Gastroesophageal sphincter (tissue), 4 donors: ENCODE results near the gene LAMA2. TPM values are rescaled to one million over a fixed set of nuclear protein-coding genes. Genes with fewer than 3 reads are reported as not detected.

Source experiments
- ATAC-seq: fragments of 150-250 bp; one replicate; pipeline ENCODE4 v1.9.1; 2016; ENCODE audit warnings: mild to moderate bottlenecking, moderate library complexity
- H3K27ac ChIP-seq, 4 donors: fragments of 200-600 bp; sonication (generic) in 3 of 4; 1 replicate in 3 of 4; 2 replicates in 1 of 4; pipeline ENCODE4 v1.5.1; 2016 to 2019
- H3K27me3 ChIP-seq: fragments of 200-600 bp; sonication (generic); one replicate; pipeline ENCODE4 v1.5.1; 2019
- H3K36me3 ChIP-seq, 2 donors: fragments of 200-600 bp; sonication (generic); one replicate each; pipeline ENCODE4 v1.5.1; 2019; ENCODE audit warnings: control low read depth in 1 of 2
- H3K4me1 ChIP-seq, 3 donors: fragments of 200-600 bp; sonication (generic); 1 replicate in 2 of 3; 2 replicates in 1 of 3; pipeline ENCODE4 v1.5.1; 2016 to 2019; ENCODE audit warnings: control low read depth in 2 of 3
- H3K4me3 ChIP-seq, 2 donors: fragments of 200-600 bp; sonication (generic); one replicate each; pipeline ENCODE4 v1.5.1; 2019; ENCODE audit warnings: mild to moderate bottlenecking in 1 of 2, moderate library complexity in 1 of 2
- H3K9me3 ChIP-seq, 3 donors: fragments of 200-600 bp; sonication (generic); one replicate each; pipeline ENCODE4 v1.5.1; 2017 to 2019; ENCODE audit warnings: control low read depth in 2 of 3
- CTCF ChIP-seq, 4 experiments: fragments of 200-600 bp in 2 of 4; fragments of 450-650 bp in 2 of 4; sonication (generic) in 1 of 4; IDR thresholded peaks; one replicate each; pipeline ENCODE4 v1.5.1; 2017 to 2019; ENCODE audit warnings: antibody characterized with exemption in 4 of 4, mild to moderate bottlenecking in 2 of 4, moderate library complexity in 2 of 4
- EP300 ChIP-seq: sonication (generic); formaldehyde crosslinking; IDR thresholded peaks from one replicate; pipeline ENCODE4 v1.6.1; 2017; ENCODE audit warnings: antibody characterized with exemption, mild to moderate bottlenecking
- POLR2A ChIP-seq, 2 donors: fragments of 450-650 bp; IDR thresholded peaks; one replicate each; pipeline ENCODE4 v1.6.1; 2017; ENCODE audit warnings: antibody characterized with exemption in 2 of 2, mild to moderate bottlenecking in 2 of 2, moderate library complexity in 1 of 2
- POLR2AphosphoS5 ChIP-seq: sonication (generic); formaldehyde crosslinking; IDR thresholded peaks from one replicate; pipeline ENCODE4 v1.6.1; 2017; ENCODE audit warnings: antibody characterized with exemption
- WGBS, 2 donors: methylation state at CpG; one replicate each; pipeline ENCODE4 v1.1.5; 2018; ENCODE audit warnings: low coverage in 1 of 2; 5-methylcytosine and 5-hydroxymethylcytosine counted together
- total RNA-seq, 4 donors: library from RNA; depleted of rRNA; stranded (reverse); fragments of >200 nt; gene quantifications; one replicate each; pipeline ENCODE4 v1.1.0, GENCODE V29; 2016

LAMA2 gene
- total RNA-seq, 4 donors from 2014 or later = 103 to 199 (median 153) TPM

- no peaks in the 10 kb centered on the region for H3K27me3 ChIP-seq
- no peak for TF ChIP-seq POLR2AphosphoS5
- no peak for TF ChIP-seq EP300
- no peak for TF ChIP-seq CTCF (IDR thresholded peaks at IDR 0.05)
- TF ChIP-seq POLR2A (IDR thresholded peaks at IDR 0.05) = no peak
- H3K36me3 ChIP-seq = no peaks in the 10 kb centered on the region
- ATAC-seq = no peak
- 79 to 95% methylated on average over 4 to 5 of the region's 5 CpGs for WGBS, 2 donors
- no peak overlapping the region for H3K4me3 ChIP-seq
- no peaks in the 10 kb centered on the region for H3K4me1 ChIP-seq
- H3K9me3 ChIP-seq = no peaks in the 10 kb centered on the region
- H3K27ac ChIP-seq = no peak overlapping the region
These were observed 114.9 kb downstream of the LAMA2 start for GRCh38 chr6:128997880-128998279.

GRCh38 chr6:129006724-129007514 lies 124.0 kb downstream of the LAMA2 start:
- Histone ChIP-seq H3K4me3 (no peak overlapping the region), H3K27ac (no peak overlapping the region), H3K4me1 (peaks cover 0 to 7% (median 0%) of the 10 kb centered on the region in 3 donors), H3K9me3 (no peaks in the 10 kb centered on the region), H3K36me3 (no peaks in the 10 kb centered on the region), H3K27me3 (no peaks in the 10 kb centered on the region)
- WGBS, 2 donors = 33 to 50% methylated on average over 4 of the region's 4 CpGs
- ATAC-seq = no peak
- no peak for TF ChIP-seq POLR2A (IDR thresholded peaks at IDR 0.05)
- no peak for TF ChIP-seq EP300
- TF ChIP-seq POLR2AphosphoS5 = no peak

- H3K27ac ChIP-seq = no peak overlapping the region
- no peaks in the 10 kb centered on the region for H3K9me3 ChIP-seq
- no peaks in the 10 kb centered on the region for H3K27me3 ChIP-seq
- 83 to 88% methylated on average over 3 to 4 of the region's 4 CpGs for WGBS, 2 donors
- H3K4me3 ChIP-seq = no peak overlapping the region
- H3K36me3 ChIP-seq = no peaks in the 10 kb centered on the region
- ATAC-seq = no peak
- TF ChIP-seq POLR2A (IDR thresholded peaks at IDR 0.05) = no peak
- no peak for TF ChIP-seq POLR2AphosphoS5
- no peak for TF ChIP-seq CTCF (IDR thresholded peaks at IDR 0.05)
- TF ChIP-seq EP300 = no peak
- peaks cover 0 to 7% (median 0%) of the 10 kb centered on the region in 3 donors for H3K4me1 ChIP-seq
These were observed 124.9 kb downstream of the LAMA2 start for GRCh38 chr6:129007701-129008373.

GRCh38 chr6:129008591-129008990 lies 125.7 kb downstream of the LAMA2 start:
- H3K27ac ChIP-seq = no peak overlapping the region
- H3K4me1 ChIP-seq = peaks cover 0 to 7% (median 0%) of the 10 kb centered on the region in 3 donors
- no peak overlapping the region for H3K4me3 ChIP-seq
- H3K27me3 ChIP-seq = no peaks in the 10 kb centered on the region
- no peaks in the 10 kb centered on the region for H3K9me3 ChIP-seq
- TF ChIP-seq EP300 (no peak), CTCF (IDR thresholded peaks at IDR 0.05) (no peak), POLR2AphosphoS5 (no peak), POLR2A (IDR thresholded peaks at IDR 0.05) (no peak)
- no peak for ATAC-seq
- H3K36me3 ChIP-seq = no peaks in the 10 kb centered on the region
- 50 to 63% methylated on average over 1 to 2 of the region's 2 CpGs for WGBS, 2 donors

- peaks cover 0 to 7% (median 0%) of the 10 kb centered on the region in 3 donors for H3K4me1 ChIP-seq
- no peak for TF ChIP-seq CTCF (IDR thresholded peaks at IDR 0.05)
- TF ChIP-seq POLR2AphosphoS5 = no peak
- TF ChIP-seq POLR2A (IDR thresholded peaks at IDR 0.05) = no peak
- TF ChIP-seq EP300 = no peak
- no peak overlapping the region for H3K4me3 ChIP-seq
- no peaks in the 10 kb centered on the region for H3K9me3 ChIP-seq
- H3K27ac ChIP-seq = no peak overlapping the region
- no peaks in the 10 kb centered on the region for H3K27me3 ChIP-seq
- ATAC-seq = no peak
- H3K36me3 ChIP-seq = no peaks in the 10 kb centered on the region
- 29 to 67% methylated on average over 1 of the region's 1 CpG for WGBS, 2 donors
These were observed 126.9 kb downstream of the LAMA2 start for GRCh38 chr6:129009851-129010250.
